K562 (cell line): ENCODE measurements around the gene MYO10. TPM values are rescaled to one million over a fixed set of nuclear protein-coding genes. Genes with fewer than 3 reads are reported as not detected.
A peak's percentile ranks its signal among the peaks of the same experiment; 100 is the strongest.

ENCODE experiments used
- ATAC-seq: fragments of 200-7000 bp; cut with Tn5 transposase; 3 replicates; pipeline ENCODE4 v1.9.1; 2020; ENCODE audit warnings: moderate library complexity
- BruUV-seq: library from RNA; stranded (reverse); fragments of 400-500 nt; replicated peaks from 2 replicates; lab custom pipeline; 2021; lab: Mats Ljungman, UMichigan
- CTCF ChIA-PET: fragments of 300-600 bp; formaldehyde crosslinking; extraction: SDS; loops from one replicate; lab custom pipeline; 2021; ENCODE audit warnings: low intra/inter-chr PET ratio; lab: Yijun Ruan, JAX
- POLR2A ChIA-PET: fragments of 300-600, 350-650 bp; sonication (Branson Sonifier 250); formaldehyde crosslinking; extraction: SDS; loops from one replicate; lab custom pipeline; 2021; ENCODE audit warnings: antibody characterized with exemption, inconsistent platforms; lab: Yijun Ruan, JAX
- DNase-seq, 4 experiments: peaks; one replicate each; pipeline versions ENCODE4 v3.0.0 to v3.0.0-alpha.2; 2011 to 2018; ENCODE audit warnings: low spot score in 3 of 4, mixed read lengths in 3 of 4; ENCODE audit errors: extremely low read depth in 1 of 4
- FAIRE-seq: peaks from 2 replicates; lab custom pipeline; 2011; peaks lifted over from hg19 to GRCh38; lab: Jason Lieb, UNC
- H2AFZ ChIP-seq: 2 replicates; pipeline ENCODE4 v1.6.0; 2011; ENCODE audit warnings: low read depth, low read length, control low read depth, inconsistent platforms
- H3K27ac ChIP-seq: fragments of 200-600 bp; 3 replicates; pipeline ENCODE4 v1.8.0; 2011; ENCODE audit warnings: low read depth, mild to moderate bottlenecking, control low read depth, inconsistent platforms, low read length, moderate library complexity, mixed read lengths; ENCODE audit errors: extremely low read depth
- H3K27me3 ChIP-seq, 2 experiments: fragments of 300-600 bp in 1 of 2; 2 replicates in 1 of 2; 3 replicates in 1 of 2; pipeline versions ENCODE4 v1.6.0 to v1.8.0; 2011; ENCODE audit warnings: inconsistent platforms in 2 of 2, low read length in 2 of 2, mild to moderate bottlenecking in 1 of 2, mixed read lengths in 1 of 2, moderate library complexity in 1 of 2; ENCODE audit not compliant: control insufficient read depth in 2 of 2, insufficient read depth in 2 of 2
- H3K36me3 ChIP-seq: fragments of 300-600 bp; 3 replicates; pipeline ENCODE4 v1.8.0; 2011; ENCODE audit warnings: mild to moderate bottlenecking, low read length, inconsistent platforms; ENCODE audit not compliant: control insufficient read depth, insufficient read depth
- H3K4me1 ChIP-seq, 2 experiments: fragments of 200-600 bp in 1 of 2; replicated peaks in 1 of 2; 2 replicates in 1 of 2; 3 replicates in 1 of 2; pipeline versions ENCODE4 v1.5.1 to v1.8.0; 2011; ENCODE audit warnings: inconsistent platforms in 2 of 2, low read length in 2 of 2, mild to moderate bottlenecking in 1 of 2, mixed read lengths in 1 of 2, moderate library complexity in 1 of 2; ENCODE audit not compliant: control insufficient read depth in 2 of 2, insufficient read depth in 2 of 2
- H3K4me2 ChIP-seq: 2 replicates; pipeline ENCODE4 v1.6.1; 2011; ENCODE audit warnings: low read length, control low read depth, inconsistent platforms, mixed read lengths; ENCODE audit not compliant: insufficient read depth
- H3K4me3 ChIP-seq: fragments of 200-600 bp; sonication (generic), shearing (Covaris generic); 2 replicates; pipeline ENCODE4 v1.5.1; 2016; ENCODE audit warnings: control low read depth, inconsistent platforms
- H3K79me2 ChIP-seq: fragments of 200-600 bp; 3 replicates; pipeline ENCODE4 v1.8.0; 2011; ENCODE audit warnings: low read length, inconsistent platforms; ENCODE audit not compliant: control insufficient read depth, insufficient read depth
- H3K9ac ChIP-seq, 2 experiments: 2 replicates each; pipeline versions ENCODE4 v1.6.0 to v1.6.1; 2011; ENCODE audit warnings: low read depth in 2 of 2, low read length in 2 of 2, control low read depth in 1 of 2, inconsistent platforms in 1 of 2, mild to moderate bottlenecking in 1 of 2, mixed read lengths in 1 of 2; ENCODE audit not compliant: insufficient read depth in 1 of 2
- H3K9me1 ChIP-seq: one replicate; pipeline ENCODE4 v1.6.0; 2011; ENCODE audit warnings: inconsistent platforms, mild to moderate bottlenecking, low read length, moderate library complexity; ENCODE audit not compliant: control insufficient read depth, insufficient read depth
- H3K9me3 ChIP-seq: replicated peaks from 2 replicates; pipeline ENCODE4 v1.5.1; 2011; ENCODE audit warnings: low read depth, low read length, inconsistent platforms; ENCODE audit not compliant: control insufficient read depth, insufficient read depth
- H4K20me1 ChIP-seq: replicated peaks from 2 replicates; pipeline ENCODE4 v1.6.1; 2011; ENCODE audit warnings: low read length, inconsistent platforms, mixed read lengths; ENCODE audit not compliant: control insufficient read depth, insufficient read depth
- CHD1 ChIP-seq: fragments of 200-600 bp; sonication (generic); IDR thresholded peaks from one replicate; pipeline ENCODE4 v1.6.1; 2012; ENCODE audit warnings: mild to moderate bottlenecking, moderate library complexity, low read length, inconsistent platforms
- CHD7 ChIP-seq: fragments of 200-600 bp; sonication (generic); IDR thresholded peaks from one replicate; pipeline ENCODE4 v1.6.1; 2012; ENCODE audit warnings: mild to moderate bottlenecking, low read depth, low read length, inconsistent platforms
- KDM2B ChIP-seq: fragments of 250-450 bp; sonication (Bioruptor Pico); IDR thresholded peaks from 2 replicates; pipeline ENCODE4 v1.8.0; 2021; ENCODE audit warnings: mild to moderate bottlenecking, moderate library complexity
- MED1 ChIP-seq: sonication (generic); formaldehyde crosslinking; IDR thresholded peaks from 2 replicates; pipeline ENCODE4 v1.8.1; 2023; ENCODE audit warnings: missing genetic modification reagents, borderline replicate concordance
- RBM39 ChIP-seq: fragments of 200-400 bp; formaldehyde crosslinking; optimal IDR thresholded peaks from 2 replicates; pipeline ENCODE3; 2018; ENCODE audit warnings: low read depth, low read length
- WHSC1 ChIP-seq: IDR thresholded peaks from one replicate; pipeline ENCODE4 v1.6.1; 2012; ENCODE audit warnings: low read length, control low read depth, inconsistent platforms
- ZBTB5 ChIP-seq: fragments of 450-650 bp; IDR thresholded peaks from 2 replicates; pipeline ENCODE4 v1.6.1; 2017; ENCODE audit warnings: antibody characterized with exemption
- ZNF124 ChIP-seq: sonication (generic); formaldehyde crosslinking; IDR thresholded peaks from 2 replicates; pipeline ENCODE4 v1.8.1; 2022; ENCODE audit warnings: missing genetic modification reagents
- ZNF274 ChIP-seq: IDR thresholded peaks from 2 replicates; pipeline ENCODE4 v1.6.1; 2011; ENCODE audit warnings: low read depth, mild to moderate bottlenecking, low read length, moderate library complexity, borderline replicate concordance
- WGBS: fragments of 100-300 bp; shearing (Covaris generic); methylation state at CpG from one replicate; pipeline ENCODE4 v1.1.6; 2016; ENCODE audit warnings: low coverage, mixed read lengths; ENCODE audit not compliant: insufficient coverage; ENCODE audit errors: missing lambda C conversion rate; 5-methylcytosine and 5-hydroxymethylcytosine counted together
- in situ Hi-C: fragments of 300-500 bp; cut with MboI; formaldehyde crosslinking; loops from 4 replicates; pipeline ENCODE4 v1.15.0; 2018; ENCODE audit warnings: inconsistent platforms, mixed read lengths
- intact Hi-C: fragments of 100-400 bp; cut with micrococcal nuclease; formaldehyde crosslinking; loops from 2 replicates; pipeline ENCODE4 v1.14.2; 2022
- polyA plus RNA-seq, 8 experiments: library from polyadenylated mRNA; depleted of rRNA in 4 of 8; stranded (reverse) in 5 of 8; unstranded in 3 of 8; fragments of >200 nt; fragmentation: Nextera tagmentation in 2 of 8; fragmentation: Illumina TruSeq in 1 of 8; extraction: Ambion mirVana in 2 of 8; extraction: Trizol in 1 of 8; gene quantifications; 2 replicates each; pipeline versions ENCODE4 v1.2.1 to v1.2.3, GENCODE V29; 2011 to 2014; ENCODE audit warnings: inconsistent platforms in 1 of 8, missing spikeins in 1 of 8
- total RNA-seq, 7 experiments: library from RNA; depleted of rRNA in 6 of 7; stranded (reverse); fragments of >200 nt in 6 of 7; fragmentation: Illumina TruSeq in 2 of 7; extraction: Trizol in 2 of 7; gene quantifications; 2 replicates each; pipeline versions ENCODE4 v1.2.1 to v1.2.3, GENCODE V29; 2011 to 2021; ENCODE audit warnings: low replicate concordance in 1 of 7

MYO10 gene
- total and polyA plus RNA-seq, 9 of the 15 experiments (the other 6 are each of a cell fraction or from before 2014, with no cell fraction given), result 0.04 to 0.24 TPM; not detected in 7

- TF ChIP-seq KDM2B (CRISPR knock-in tag) (no peak), ZBTB5 (no peak), CHD1 (no peak)
Observed at GRCh38 chr5:16780325-16780724, 155.8 kb downstream of the MYO10 start (continued).

GRCh38 chr5:16777432-16777831, 158.7 kb downstream of the MYO10 start:
- intact Hi-C loops, result no loop called here
- DNase-seq, result no peak
- Histone ChIP-seq H3K27ac (no peak overlapping the region), H2AFZ (no peak overlapping the region), H3K4me2 (no peak overlapping the region), H4K20me1 (no peaks in the 10 kb centered on the region), H3K27me3 (peaks cover 4 to 16% of the 10 kb centered on the region in 2 experiments; a peak in 2 of 5 replicates), H3K79me2 (no peaks in the 10 kb centered on the region), H3K36me3 (no peaks in the 10 kb centered on the region), H3K9me3 (no peaks in the 10 kb centered on the region), H3K9ac (no peak overlapping the region), H3K4me3 (no peak overlapping the region), H3K4me1 (no peaks in the 10 kb centered on the region), H3K9me1 (no peaks in the 10 kb centered on the region)
- 2% methylated on average over 5 of the region's 5 CpGs for WGBS
- no peak; the same call in 2 of the 3 replicates for ATAC-seq
- peak; percentile 26 for FAIRE-seq
- in situ Hi-C loops, result loop anchor here (25.0 kb wide), 1 partner anchor 1535 kb away; no protein-coding TSS in a partner anchor
- ChIA-PET POLR2A (no interaction called here), CTCF (no interaction called here)
- TF ChIP-seq ZNF124 (CRISPR knock-in tag) (no peak), CHD7 (no peak), MED1 (CRISPR knock-in tag) (no peak), ZNF274 (no peak), WHSC1 (no peak), RBM39 (no peak)
- BruUV-seq, result no TSS peak
